Sigmoid colon (tissue), 7 donors: ENCODE measurements around the gene GRK1. TPM values are rescaled to one million over a fixed set of nuclear protein-coding genes. Genes with fewer than 3 reads are reported as not detected.
A peak's percentile ranks its signal among the peaks of the same experiment; 100 is the strongest.

Source experiments
- DNase-seq: peaks from one replicate; pipeline ENCODE4 v3.0.0-alpha.2; 2019
- H3K27ac ChIP-seq, 4 donors: fragments of 200-600 bp; sonication (generic); one replicate each; pipeline ENCODE4 v1.5.1; 2016 to 2019; ENCODE audit warnings: mild to moderate bottlenecking in 1 of 4
- H3K27me3 ChIP-seq, 3 donors: fragments of 200-600 bp; sonication (generic); one replicate each; pipeline ENCODE4 v1.5.1; 2019; ENCODE audit warnings: mild to moderate bottlenecking in 1 of 3
- H3K36me3 ChIP-seq, 4 donors: fragments of 200-600 bp; sonication (generic); one replicate each; pipeline ENCODE4 v1.5.1; 2016 to 2019
- H3K4me1 ChIP-seq, 4 donors: fragments of 200-600 bp; sonication (generic); one replicate each; pipeline ENCODE4 v1.5.1; 2017 to 2019
- H3K4me3 ChIP-seq, 4 donors: fragments of 200-600 bp; sonication (generic); one replicate each; pipeline ENCODE4 v1.5.1; 2017 to 2019; ENCODE audit warnings: mild to moderate bottlenecking in 2 of 4, moderate library complexity in 1 of 4
- H3K9me3 ChIP-seq, 4 donors: fragments of 200-600 bp in 3 of 4; sonication (generic) in 3 of 4; one replicate each; pipeline versions ENCODE4 v1.5.1 to v1.6.1; 2013 to 2019
- CTCF ChIP-seq, 4 experiments: fragments of 450-650 bp in 3 of 4; fragments of 200-600 bp in 1 of 4; IDR thresholded peaks; one replicate each; pipeline ENCODE4 v1.5.1; 2016 to 2019; ENCODE audit warnings: antibody characterized with exemption in 4 of 4, mild to moderate bottlenecking in 3 of 4, moderate library complexity in 2 of 4
- EP300 ChIP-seq, 4 donors: sonication (generic); formaldehyde crosslinking; IDR thresholded peaks; one replicate each; pipeline ENCODE4 v1.6.1; 2017; ENCODE audit warnings: antibody characterized with exemption in 4 of 4
- POLR2A ChIP-seq, 2 donors: fragments of 450-650 bp; IDR thresholded peaks; one replicate each; pipeline ENCODE4 v1.6.1; 2016; ENCODE audit warnings: antibody characterized with exemption in 2 of 2, mild to moderate bottlenecking in 2 of 2, moderate library complexity in 2 of 2
- POLR2AphosphoS5 ChIP-seq, 4 donors: sonication (generic); formaldehyde crosslinking; IDR thresholded peaks; one replicate each; pipeline ENCODE4 v1.6.1; 2017; ENCODE audit warnings: antibody characterized with exemption in 4 of 4
- WGBS, 2 donors: extraction: QIAGEN DNeasy Blood & Tissue Kit; methylation state at CpG; one replicate each; pipeline ENCODE4 v1.1.7; 2013; 5-methylcytosine and 5-hydroxymethylcytosine counted together
- intact Hi-C: fragments of 100-400 bp; cut with DNase I; formaldehyde crosslinking; loops from one replicate; pipeline ENCODE4 v1.15.1; 2023
- polyA plus RNA-seq, 3 donors: library from polyadenylated mRNA; stranded (reverse); fragments of 200-250 nt; gene quantifications; one replicate each; pipeline ENCODE4 v1.2.3, GENCODE V29; 2013
- total RNA-seq, 4 donors: library from RNA; depleted of rRNA; stranded (reverse); fragments of >200 nt; gene quantifications; one replicate each; pipeline ENCODE4 v1.1.0, GENCODE V29; 2016
- donor health status: healthy with polysubstance abuse.
- donor health status: Bipolar disorder and iron deficiency.
- donor health status: healthy.

Gene GRK1
- total and polyA plus RNA-seq, 7 donors, result 0.10 to 0.28 TPM; not detected in 5

- WGBS, 2 donors, result 93 to 95% methylated on average over 13 of the region's 13 CpGs
- peak overlapping the region in 3 of 4 donors; percentile 63 to 75 (median 71) for H3K27ac ChIP-seq
- TF ChIP-seq CTCF (IDR thresholded peaks at IDR 0.05), result no peak
- no peak for TF ChIP-seq EP300 (IDR thresholded peaks at IDR 0.05)
- no peak for TF ChIP-seq POLR2A (IDR thresholded peaks at IDR 0.05)
- no peak for TF ChIP-seq POLR2AphosphoS5 (IDR thresholded peaks at IDR 0.05)
Observed at GRCh38 chr13:113648216-113648610, 18.8 kb upstream of the GRK1 start.

DNA sequence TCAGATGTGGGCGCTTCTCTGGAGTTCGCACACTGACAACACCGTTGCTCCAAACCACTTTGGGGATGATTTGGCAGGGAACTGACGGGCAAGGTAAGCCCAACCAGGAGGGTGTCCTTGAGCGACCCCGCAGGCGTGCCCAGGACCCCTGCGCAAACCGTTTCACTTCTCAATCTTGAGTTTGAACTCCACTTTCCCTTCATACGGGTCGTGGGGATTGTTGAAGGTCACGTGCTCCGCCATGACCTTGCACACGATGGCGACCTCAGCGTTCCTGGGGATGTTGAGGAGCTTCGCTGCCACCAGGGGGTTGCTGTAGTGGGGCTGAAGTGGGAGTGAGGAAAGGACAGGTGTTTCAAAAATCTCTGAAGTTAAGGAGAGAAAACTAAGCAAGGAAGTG is 17.8 kb upstream of the GRK1 start:
- Histone ChIP-seq H3K27ac (no peak overlapping the region), H3K36me3 (no peaks in the 10 kb centered on the region), H3K9me3 (no peaks in the 10 kb centered on the region), H3K4me3 (no peak overlapping the region), H3K4me1 (peaks cover 0 to 19% (median 15%) of the 10 kb centered on the region in 4 donors), H3K27me3 (no peaks in the 10 kb centered on the region)
- peak; percentile 44 for DNase-seq
- intact Hi-C loops, result no loop called here
- WGBS, 2 donors, result 91 to 92% methylated on average over 17 of the region's 17 CpGs
- TF ChIP-seq CTCF (IDR thresholded peaks at IDR 0.05), result no peak
- no peak for TF ChIP-seq EP300 (IDR thresholded peaks at IDR 0.05)
- no peak for TF ChIP-seq POLR2A (IDR thresholded peaks at IDR 0.05)
- TF ChIP-seq POLR2AphosphoS5 (IDR thresholded peaks at IDR 0.05), result no peak

More at GRCh38 chr13:113648216-113648610, 18.8 kb upstream of the GRK1 start:
- Histone ChIP-seq H3K36me3 (no peaks in the 10 kb centered on the region), H3K9me3 (no peaks in the 10 kb centered on the region), H3K4me1 (peaks cover 0 to 19% (median 15%) of the 10 kb centered on the region in 4 donors), H3K27me3 (no peaks in the 10 kb centered on the region), H3K4me3 (no peak overlapping the region)
- peak; percentile 29 for DNase-seq
- intact Hi-C loops, result no loop called here

- Histone ChIP-seq H3K27me3 (no peaks in the 10 kb centered on the region), H3K4me3 (no peak overlapping the region), H3K36me3 (no peaks in the 10 kb centered on the region), H3K4me1 (peaks cover 0 to 19% (median 15%) of the 10 kb centered on the region in 4 donors), H3K27ac (no peak overlapping the region), H3K9me3 (no peaks in the 10 kb centered on the region)
- DNase-seq, result peak; percentile 42
- TF ChIP-seq CTCF (IDR thresholded peaks at IDR 0.05) (no peak), POLR2A (IDR thresholded peaks at IDR 0.05) (no peak)
- WGBS, 2 donors, result 92 to 93% methylated on average over 15 of the region's 15 CpGs
- intact Hi-C loops, result no loop called here
Observed at GRCh38 chr13:113650275-113650674, 16.7 kb upstream of the GRK1 start.

GRCh38 chr13:113650731-113651148 is 16.3 kb upstream of the GRK1 start:
- Histone ChIP-seq H3K9me3 (no peaks in the 10 kb centered on the region), H3K27me3 (no peaks in the 10 kb centered on the region), H3K36me3 (no peaks in the 10 kb centered on the region), H3K4me3 (no peak overlapping the region), H3K27ac (no peak overlapping the region), H3K4me1 (peaks cover 0 to 19% (median 15%) of the 10 kb centered on the region in 4 donors)
- intact Hi-C loops, result no loop called here
- WGBS, 2 donors, result 95 to 96% methylated on average over 16 of the region's 16 CpGs
- TF ChIP-seq POLR2AphosphoS5 (IDR thresholded peaks at IDR 0.05), result no peak
- no peak for TF ChIP-seq CTCF (IDR thresholded peaks at IDR 0.05)
- no peak for TF ChIP-seq POLR2A (IDR thresholded peaks at IDR 0.05)
- no peak for TF ChIP-seq EP300 (IDR thresholded peaks at IDR 0.05)
- peak; percentile 33 for DNase-seq
